ENCODE data around the gene DHX57.

Gene DHX57

GRCh38 chr2:38875576-38876367 lies at the start of gene DHX57, which contains the start of gene MORN2:
Gene DHX57, minus strand, starts transcription at chr2:38875934. Its CDS starts 7,529 bp downstream, at chr2:38868405.
Gene MORN2, plus strand, starts transcription at chr2:38875976.
- peak; percentile 45 to 60 for DNase-seq (ENCODE audit: low read depth in 2 of 2, low spot score in 1 of 2)

GRCh38 chr2:38922902-38923301 lies 47.2 kb upstream of the DHX57 start:
- no peak for DNase-seq (ENCODE audit: low read depth in 2 of 2, low spot score in 1 of 2)

- DNase-seq (ENCODE audit: low read depth in 2 of 2, low spot score in 1 of 2), result no peak
These were observed 46.7 kb upstream of the DHX57 start for GRCh38 chr2:38922389-38922788.

GRCh38 chr2:38912619-38913018 lies 36.9 kb upstream of the DHX57 start:
- DNase-seq (ENCODE audit: low read depth in 2 of 2, low spot score in 1 of 2), result no peak

- no peak for DNase-seq (ENCODE audit: low read depth in 2 of 2, low spot score in 1 of 2)
These were observed 35.5 kb upstream of the DHX57 start for GRCh38 chr2:38911191-38911590.

GRCh38 chr2:38909872-38910271 lies 34.1 kb upstream of the DHX57 start:
- DNase-seq (ENCODE audit: low read depth in 2 of 2, low spot score in 1 of 2), result no peak

- DNase-seq (ENCODE audit: low read depth in 2 of 2, low spot score in 1 of 2), result no peak
These were observed 32.2 kb upstream of the DHX57 start for GRCh38 chr2:38907743-38908562.

- no peak for DNase-seq (ENCODE audit: low read depth in 2 of 2, low spot score in 1 of 2)
These were observed 31.5 kb upstream of the DHX57 start for GRCh38 chr2:38907242-38907641.

- no peak for DNase-seq (ENCODE audit: low read depth in 2 of 2, low spot score in 1 of 2)
These were observed 29.5 kb upstream of the DHX57 start for GRCh38 chr2:38905251-38905650.

GRCh38 chr2:38900726-38901125 lies 25.0 kb upstream of the DHX57 start:
- DNase-seq (ENCODE audit: low read depth in 2 of 2, low spot score in 1 of 2), result no peak

GRCh38 chr2:38898256-38898655 lies 22.5 kb upstream of the DHX57 start:
- no peak for DNase-seq (ENCODE audit: low read depth in 2 of 2, low spot score in 1 of 2)

GRCh38 chr2:38892819-38893218 lies 17.1 kb upstream of the DHX57 start:
- no peak for DNase-seq (ENCODE audit: low read depth in 2 of 2, low spot score in 1 of 2)

GRCh38 chr2:38889575-38889974 lies 13.8 kb upstream of the DHX57 start, which contains the start of gene ARHGEF33:
Gene ARHGEF33, plus strand, starts transcription at chr2:38889875. Its CDS starts 29,573 bp downstream, at chr2:38919448.
- DNase-seq (ENCODE audit: low read depth in 2 of 2, low spot score in 1 of 2), result no peak

GRCh38 chr2:38889045-38889444 lies 13.3 kb upstream of the DHX57 start:
- DNase-seq (ENCODE audit: low read depth in 2 of 2, low spot score in 1 of 2), result no peak

- DNase-seq (ENCODE audit: low read depth in 2 of 2, low spot score in 1 of 2), result no peak
These were observed 12.3 kb upstream of the DHX57 start for GRCh38 chr2:38887902-38888554.

GRCh38 chr2:38887347-38887746 lies 11.6 kb upstream of the DHX57 start:
- DNase-seq (ENCODE audit: low read depth in 2 of 2, low spot score in 1 of 2), result no peak

GRCh38 chr2:38886063-38886462 lies 10.3 kb upstream of the DHX57 start:
- DNase-seq (ENCODE audit: low read depth in 2 of 2, low spot score in 1 of 2), result no peak

GRCh38 chr2:38876407-38876806 lies 673 bp upstream of the DHX57 start:
- DNase-seq (ENCODE audit: low read depth in 2 of 2, low spot score in 1 of 2), result no peak

- DNase-seq (ENCODE audit: low read depth in 2 of 2, low spot score in 1 of 2), result no peak
These were observed 533 bp downstream of the DHX57 start for GRCh38 chr2:38875227-38875575.

- DNase-seq (ENCODE audit: low read depth in 2 of 2, low spot score in 1 of 2), result no peak
These were observed 2.0 kb downstream of the DHX57 start for GRCh38 chr2:38873763-38874162.

- DNase-seq (ENCODE audit: low read depth in 2 of 2, low spot score in 1 of 2), result no peak
These were observed 4.3 kb downstream of the DHX57 start for GRCh38 chr2:38871432-38871831.
